HCT116 (cell line): ENCODE measurements around the gene IL20. TPM values are rescaled to one million over a fixed set of nuclear protein-coding genes. Genes with fewer than 3 reads are reported as not detected.

Experiments
- POLR2A ChIP-seq: IDR thresholded peaks from 2 replicates; pipeline ENCODE4 v1.7.0; 2011; ENCODE audit warnings: borderline replicate concordance; ENCODE audit not compliant: insufficient read depth, insufficient read length; ENCODE audit errors: extremely low read depth
- SP1 ChIP-seq: IDR thresholded peaks from 2 replicates; pipeline ENCODE4 v1.6.1; 2012; ENCODE audit warnings: low read depth
- total RNA-seq: library from RNA; stranded (reverse); gene quantifications from one replicate; pipeline ENCODE4 v1.2.1, GENCODE V29; 2021; ENCODE audit not compliant: unreplicated experiment
- TF ChIP-seq, protein P1 (sequence below): IDR thresholded peaks from 2 replicates; pipeline ENCODE4 v1.6.1; 2012; ENCODE audit warnings: low read depth
- TF ChIP-seq, protein P2 (sequence below): IDR thresholded peaks from 2 replicates; pipeline ENCODE4 v1.6.1; 2011; ENCODE audit warnings: mild to moderate bottlenecking, low read length, moderate library complexity; ENCODE audit not compliant: insufficient replicate concordance; ENCODE audit errors: extremely low read depth

Gene IL20
- total RNA-seq, 1 experiment from 2014 or later, result not detected

DNA sequence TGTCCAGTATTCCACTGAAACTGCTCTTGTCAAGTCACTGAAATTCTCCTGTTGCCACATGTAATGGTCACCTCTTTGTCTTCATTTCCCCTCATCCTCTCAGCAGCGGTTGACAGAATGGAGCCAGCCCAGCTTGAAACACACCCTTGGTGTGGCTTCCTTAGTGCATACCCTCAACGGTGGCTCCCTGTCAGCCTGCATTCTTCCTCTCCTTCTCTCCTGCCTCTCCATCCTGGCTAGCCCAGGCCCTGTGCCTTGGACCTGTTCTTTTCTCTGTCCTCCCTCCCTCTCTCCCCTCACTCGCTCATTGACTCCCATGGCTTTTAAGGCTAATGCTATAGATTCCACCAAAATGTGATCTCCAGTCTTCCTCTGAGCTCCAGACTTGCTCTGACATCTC lies 52.7 kb downstream of the IL20 start (continued):
- TF ChIP-seq, protein P1, sequence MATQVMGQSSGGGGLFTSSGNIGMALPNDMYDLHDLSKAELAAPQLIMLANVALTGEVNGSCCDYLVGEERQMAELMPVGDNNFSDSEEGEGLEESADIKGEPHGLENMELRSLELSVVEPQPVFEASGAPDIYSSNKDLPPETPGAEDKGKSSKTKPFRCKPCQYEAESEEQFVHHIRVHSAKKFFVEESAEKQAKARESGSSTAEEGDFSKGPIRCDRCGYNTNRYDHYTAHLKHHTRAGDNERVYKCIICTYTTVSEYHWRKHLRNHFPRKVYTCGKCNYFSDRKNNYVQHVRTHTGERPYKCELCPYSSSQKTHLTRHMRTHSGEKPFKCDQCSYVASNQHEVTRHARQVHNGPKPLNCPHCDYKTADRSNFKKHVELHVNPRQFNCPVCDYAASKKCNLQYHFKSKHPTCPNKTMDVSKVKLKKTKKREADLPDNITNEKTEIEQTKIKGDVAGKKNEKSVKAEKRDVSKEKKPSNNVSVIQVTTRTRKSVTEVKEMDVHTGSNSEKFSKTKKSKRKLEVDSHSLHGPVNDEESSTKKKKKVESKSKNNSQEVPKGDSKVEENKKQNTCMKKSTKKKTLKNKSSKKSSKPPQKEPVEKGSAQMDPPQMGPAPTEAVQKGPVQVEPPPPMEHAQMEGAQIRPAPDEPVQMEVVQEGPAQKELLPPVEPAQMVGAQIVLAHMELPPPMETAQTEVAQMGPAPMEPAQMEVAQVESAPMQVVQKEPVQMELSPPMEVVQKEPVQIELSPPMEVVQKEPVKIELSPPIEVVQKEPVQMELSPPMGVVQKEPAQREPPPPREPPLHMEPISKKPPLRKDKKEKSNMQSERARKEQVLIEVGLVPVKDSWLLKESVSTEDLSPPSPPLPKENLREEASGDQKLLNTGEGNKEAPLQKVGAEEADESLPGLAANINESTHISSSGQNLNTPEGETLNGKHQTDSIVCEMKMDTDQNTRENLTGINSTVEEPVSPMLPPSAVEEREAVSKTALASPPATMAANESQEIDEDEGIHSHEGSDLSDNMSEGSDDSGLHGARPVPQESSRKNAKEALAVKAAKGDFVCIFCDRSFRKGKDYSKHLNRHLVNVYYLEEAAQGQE, result no peak
- TF ChIP-seq, protein P2, sequence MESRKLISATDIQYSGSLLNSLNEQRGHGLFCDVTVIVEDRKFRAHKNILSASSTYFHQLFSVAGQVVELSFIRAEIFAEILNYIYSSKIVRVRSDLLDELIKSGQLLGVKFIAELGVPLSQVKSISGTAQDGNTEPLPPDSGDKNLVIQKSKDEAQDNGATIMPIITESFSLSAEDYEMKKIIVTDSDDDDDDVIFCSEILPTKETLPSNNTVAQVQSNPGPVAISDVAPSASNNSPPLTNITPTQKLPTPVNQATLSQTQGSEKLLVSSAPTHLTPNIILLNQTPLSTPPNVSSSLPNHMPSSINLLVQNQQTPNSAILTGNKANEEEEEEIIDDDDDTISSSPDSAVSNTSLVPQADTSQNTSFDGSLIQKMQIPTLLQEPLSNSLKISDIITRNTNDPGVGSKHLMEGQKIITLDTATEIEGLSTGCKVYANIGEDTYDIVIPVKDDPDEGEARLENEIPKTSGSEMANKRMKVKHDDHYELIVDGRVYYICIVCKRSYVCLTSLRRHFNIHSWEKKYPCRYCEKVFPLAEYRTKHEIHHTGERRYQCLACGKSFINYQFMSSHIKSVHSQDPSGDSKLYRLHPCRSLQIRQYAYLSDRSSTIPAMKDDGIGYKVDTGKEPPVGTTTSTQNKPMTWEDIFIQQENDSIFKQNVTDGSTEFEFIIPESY, result no peak
- TF ChIP-seq POLR2A (no peak), SP1 (no peak)

Other genes starting within 250 kb of the IL20 start
- gene DYRK3, start 230.1 kb upstream of the IL20 start, total RNA-seq, result 7.1 TPM
- 51.1 TPM for gene MAPKAPK2, start 180.7 kb upstream of the IL20 start, total RNA-seq
- not detected for gene IL19, start 94.8 kb upstream of the IL20 start, total RNA-seq
- gene IL10, start 93.1 kb upstream of the IL20 start, total RNA-seq, result not detected
- gene IL24, start 31.8 kb downstream of the IL20 start, total RNA-seq, result not detected
- gene FCMR, start 56.3 kb downstream of the IL20 start, total RNA-seq, result 0.61 TPM
- gene PIGR, start 80.8 kb downstream of the IL20 start, total RNA-seq, result 2.6 TPM
- gene FCAMR, start 104.8 kb downstream of the IL20 start, total RNA-seq, result not detected
- 3.6 TPM for gene C1orf116, start 167.1 kb downstream of the IL20 start, total RNA-seq
- 13.6 TPM for gene YOD1, start 185.6 kb downstream of the IL20 start, total RNA-seq
- 13.9 TPM for gene PFKFB2, start 187.7 kb downstream of the IL20 start, total RNA-seq
- gene C4BPB, start 223.2 kb downstream of the IL20 start, total RNA-seq, result not detected
- gene C4BPA, start 238.6 kb downstream of the IL20 start, total RNA-seq, result 0.32 TPM